Psoas muscle (tissue), 8 donors: ENCODE results near the gene OCIAD1. TPM values are rescaled to one million over a fixed set of nuclear protein-coding genes. Genes with fewer than 3 reads are reported as not detected.

Source experiments
- ATAC-seq, 4 donors: fragments of 200-7000 bp; cut with Tn5 transposase; one replicate each; pipeline ENCODE4 v1.9.1; 2020; ENCODE audit warnings: moderate library complexity in 3 of 4, mild to moderate bottlenecking in 2 of 4
- DNase-seq, 2 donors: peaks; one replicate each; pipeline ENCODE4 v3.0.0-alpha.2; 2020
- H3K27ac ChIP-seq: fragments of 200-600 bp; one replicate; pipeline ENCODE4 v1.8.0; 2022
- H3K27me3 ChIP-seq, 3 donors: fragments of 200-600 bp in 1 of 3; one replicate each; pipeline versions ENCODE4 v1.6.1 to v1.8.0; 2013 to 2022; ENCODE audit warnings: low read length in 2 of 3, mild to moderate bottlenecking in 2 of 3, moderate library complexity in 1 of 3; ENCODE audit not compliant: insufficient read depth in 3 of 3
- H3K36me3 ChIP-seq, 2 donors: fragments of 200-600 bp in 1 of 2; one replicate each; pipeline versions ENCODE4 v1.6.1 to v1.8.0; 2013 to 2022; ENCODE audit warnings: low read depth in 1 of 2, mild to moderate bottlenecking in 1 of 2, moderate library complexity in 1 of 2; ENCODE audit not compliant: insufficient read depth in 1 of 2
- H3K4me1 ChIP-seq: fragments of 200-600 bp; one replicate; pipeline ENCODE4 v1.8.0; 2022
- H3K4me3 ChIP-seq: fragments of 200-600 bp; one replicate; pipeline ENCODE4 v1.8.0; 2022; ENCODE audit warnings: mild to moderate bottlenecking
- H3K9me3 ChIP-seq: fragments of 200-600 bp; one replicate; pipeline ENCODE4 v1.8.0; 2022
- CTCF ChIP-seq: fragments of 200-600 bp; IDR thresholded peaks from one replicate; pipeline ENCODE4 v1.8.0; 2022; ENCODE audit warnings: antibody characterized with exemption
- WGBS, 3 donors: extraction: QIAGEN DNeasy Blood & Tissue Kit; methylation state at CpG; one replicate each; pipeline versions ENCODE4 v1.1.6 to v1.1.7; 2013; 5-methylcytosine and 5-hydroxymethylcytosine counted together
- intact Hi-C, 2 donors: fragments of 100-400 bp; cut with DNase I; formaldehyde crosslinking; loops; one replicate each; pipeline versions ENCODE4 v1.11.0 to v1.14.2; 2022
- polyA plus RNA-seq, 3 donors: library from polyadenylated mRNA; stranded (reverse); fragments of 200-250 nt; gene quantifications; one replicate each; pipeline ENCODE4 v1.2.3, GENCODE V29; 2013
- total RNA-seq, 4 donors: library from RNA; stranded (reverse); fragmentation: NEBNext Ultra II Directional in 2 of 4; extraction: Animal tissue kit (Norgen Biotek cat#: 25700) in 2 of 4; gene quantifications; one replicate each; pipeline versions ENCODE4 v1.2.1 to v1.2.4, GENCODE V29; 2021 to 2023
- donor health status: healthy with polysubstance abuse.
- donor health status: DM: no; HTN: no; CAD: no; lungs with moderate emphysema.
- donor health status: Bipolar disorder and iron deficiency.
- donor health status: healthy.
- donor health status: DM: yes; HTN: yes; CAD: no.
- donor health status: DM: no; HTN: no; CAD: no.
- donor health status: DM: no; HTN: no; CAD: no.
- donor health status: DM: yes; HTN: yes; CAD: no.

Gene OCIAD1
- total and polyA plus RNA-seq, 7 donors, result 106 to 160 (median 121) TPM

GRCh38 chr4:48787056-48787455 lies 43.8 kb upstream of the OCIAD1 start:
- 44 to 58% (median 45%) methylated on average over 1 of the region's 1 CpG for WGBS, 3 donors
- Histone ChIP-seq H3K36me3 (no peaks in the 10 kb centered on the region), H3K27me3 (no peaks in the 10 kb centered on the region), H3K27ac (no peak overlapping the region), H3K9me3 (no peaks in the 10 kb centered on the region), H3K4me1 (no peaks in the 10 kb centered on the region), H3K4me3 (no peak overlapping the region)
- intact Hi-C loops, result no loop called here
- ATAC-seq, result no peak
- TF ChIP-seq CTCF, result no peak
- DNase-seq, result no peak

GRCh38 chr4:48790561-48790960 lies 40.3 kb upstream of the OCIAD1 start:
- no peaks in the 10 kb centered on the region for H3K27me3 ChIP-seq
- H3K4me1 ChIP-seq, result no peaks in the 10 kb centered on the region
- no peak for TF ChIP-seq CTCF
- no peaks in the 10 kb centered on the region for H3K36me3 ChIP-seq
- no peaks in the 10 kb centered on the region for H3K9me3 ChIP-seq
- no peak overlapping the region for H3K4me3 ChIP-seq
- ATAC-seq (no peak), DNase-seq (no peak)
- intact Hi-C loops, result no loop called here
- no peak overlapping the region for H3K27ac ChIP-seq

GRCh38 chr4:48791313-48791712 lies 39.6 kb upstream of the OCIAD1 start:
- TF ChIP-seq CTCF, result no peak
- DNase-seq (no peak), ATAC-seq (no peak)
- Histone ChIP-seq H3K4me1 (no peaks in the 10 kb centered on the region), H3K4me3 (no peak overlapping the region), H3K36me3 (no peaks in the 10 kb centered on the region), H3K9me3 (no peaks in the 10 kb centered on the region), H3K27ac (no peak overlapping the region), H3K27me3 (no peaks in the 10 kb centered on the region)
- intact Hi-C loops, result no loop called here

- DNase-seq (no peak), ATAC-seq (no peak)
- no peaks in the 10 kb centered on the region for H3K36me3 ChIP-seq
- intact Hi-C loops, result no loop called here
- H3K4me3 ChIP-seq, result no peak overlapping the region
- no peaks in the 10 kb centered on the region for H3K27me3 ChIP-seq
- no peaks in the 10 kb centered on the region for H3K9me3 ChIP-seq
- no peaks in the 10 kb centered on the region for H3K4me1 ChIP-seq
- WGBS, 3 donors, result 77 to 84% (median 82%) methylated on average over 5 of the region's 5 CpGs
- no peak overlapping the region for H3K27ac ChIP-seq
- TF ChIP-seq CTCF, result no peak
These were observed 38.4 kb upstream of the OCIAD1 start for GRCh38 chr4:48792348-48793006.

- DNase-seq, result no peak
- ATAC-seq, result no peak
- Histone ChIP-seq H3K9me3 (no peaks in the 10 kb centered on the region), H3K36me3 (no peaks in the 10 kb centered on the region), H3K27ac (no peak overlapping the region), H3K4me1 (no peaks in the 10 kb centered on the region), H3K27me3 (no peaks in the 10 kb centered on the region), H3K4me3 (no peak overlapping the region)
- TF ChIP-seq CTCF, result no peak
- intact Hi-C loops, result no loop called here
- WGBS, 3 donors, result 90 to 94% (median 92%) methylated on average over 3 of the region's 3 CpGs
These were observed 35.8 kb upstream of the OCIAD1 start for GRCh38 chr4:48795108-48795507.
